Skeletal muscle satellite cell (primary cell): ENCODE results near the gene PEAK1.

Experiments
- H3K27me3 ChIP-seq: 2 replicates; pipeline ENCODE4 v1.7.0; 2013; ENCODE audit warnings: low read length; ENCODE audit not compliant: control insufficient read depth, insufficient read depth
- H3K36me3 ChIP-seq: 2 replicates; pipeline ENCODE4 v1.7.0; 2013; ENCODE audit warnings: mild to moderate bottlenecking, control low read depth, low read length; ENCODE audit not compliant: insufficient read depth
- H3K4me1 ChIP-seq: 2 replicates; pipeline ENCODE4 v1.7.0; 2013; ENCODE audit warnings: low read length; ENCODE audit not compliant: control insufficient read depth, insufficient read depth
- H3K4me2 ChIP-seq: 2 replicates; pipeline ENCODE4 v1.7.0; 2013; ENCODE audit warnings: mild to moderate bottlenecking, low read length
- H3K4me3 ChIP-seq: 2 replicates; pipeline ENCODE4 v1.7.0; 2013; ENCODE audit warnings: low read length
- H3K9ac ChIP-seq: 2 replicates; pipeline ENCODE4 v1.7.0; 2013; ENCODE audit warnings: mild to moderate bottlenecking, low read depth, low read length, moderate library complexity
- H3K9me3 ChIP-seq: replicated peaks from 2 replicates; pipeline ENCODE4 v1.7.0; 2013; ENCODE audit warnings: mild to moderate bottlenecking, control low read depth, low read length

Gene PEAK1

GRCh38 chr15:77312523-77312922 lies 107.4 kb downstream of the PEAK1 start:
- no peaks in the 10 kb centered on the region for H3K9me3 ChIP-seq
- H3K4me3 ChIP-seq: no peak overlapping the region
- no peak overlapping the region for H3K9ac ChIP-seq
- no peak overlapping the region for H3K4me2 ChIP-seq
- peaks cover 5% of the 10 kb centered on the region for H3K4me1 ChIP-seq
- H3K27me3 ChIP-seq: no peaks in the 10 kb centered on the region
- H3K36me3 ChIP-seq: no peaks in the 10 kb centered on the region

GRCh38 chr15:77311618-77312398 lies 108.1 kb downstream of the PEAK1 start:
- Histone ChIP-seq H3K27me3 (no peaks in the 10 kb centered on the region), H3K4me3 (no peak overlapping the region), H3K4me2 (no peak overlapping the region), H3K36me3 (no peaks in the 10 kb centered on the region), H3K4me1 (peaks cover 5% of the 10 kb centered on the region), H3K9me3 (no peaks in the 10 kb centered on the region), H3K9ac (no peak overlapping the region)

- Histone ChIP-seq H3K27me3 (no peaks in the 10 kb centered on the region), H3K4me3 (no peak overlapping the region), H3K9ac (no peak overlapping the region), H3K4me2 (no peak overlapping the region), H3K36me3 (no peaks in the 10 kb centered on the region), H3K4me1 (peaks cover 5% of the 10 kb centered on the region), H3K9me3 (no peaks in the 10 kb centered on the region)
These were observed 108.9 kb downstream of the PEAK1 start for GRCh38 chr15:77311020-77311419.

- Histone ChIP-seq H3K9ac (no peak overlapping the region), H3K36me3 (no peaks in the 10 kb centered on the region), H3K4me2 (no peak overlapping the region), H3K27me3 (no peaks in the 10 kb centered on the region), H3K9me3 (no peaks in the 10 kb centered on the region), H3K4me3 (no peak overlapping the region), H3K4me1 (peaks cover 5% of the 10 kb centered on the region)
These were observed 110.5 kb downstream of the PEAK1 start for GRCh38 chr15:77309392-77309791.

GRCh38 chr15:77305953-77306352 lies 114.0 kb downstream of the PEAK1 start:
- Histone ChIP-seq H3K27me3 (no peaks in the 10 kb centered on the region), H3K4me2 (no peak overlapping the region), H3K36me3 (no peaks in the 10 kb centered on the region), H3K4me1 (no peaks in the 10 kb centered on the region), H3K9me3 (no peaks in the 10 kb centered on the region), H3K9ac (no peak overlapping the region), H3K4me3 (no peak overlapping the region)

- Histone ChIP-seq H3K4me2 (no peak overlapping the region), H3K36me3 (no peaks in the 10 kb centered on the region), H3K27me3 (no peaks in the 10 kb centered on the region), H3K4me3 (no peak overlapping the region), H3K9ac (no peak overlapping the region), H3K4me1 (no peaks in the 10 kb centered on the region), H3K9me3 (no peaks in the 10 kb centered on the region)
These were observed 123.0 kb downstream of the PEAK1 start for GRCh38 chr15:77296773-77297337.

GRCh38 chr15:77295446-77295845 lies 124.5 kb downstream of the PEAK1 start:
- Histone ChIP-seq H3K4me3 (no peak overlapping the region), H3K4me2 (no peak overlapping the region), H3K9me3 (no peaks in the 10 kb centered on the region), H3K36me3 (no peaks in the 10 kb centered on the region), H3K4me1 (no peaks in the 10 kb centered on the region), H3K27me3 (no peaks in the 10 kb centered on the region), H3K9ac (no peak overlapping the region)

GRCh38 chr15:77292969-77293558 lies 126.8 kb downstream of the PEAK1 start:
- Histone ChIP-seq H3K9ac (no peak overlapping the region), H3K4me3 (no peak overlapping the region), H3K9me3 (no peaks in the 10 kb centered on the region), H3K27me3 (no peaks in the 10 kb centered on the region), H3K4me2 (no peak overlapping the region), H3K36me3 (no peaks in the 10 kb centered on the region), H3K4me1 (no peaks in the 10 kb centered on the region)

- Histone ChIP-seq H3K27me3 (no peaks in the 10 kb centered on the region), H3K4me3 (no peak overlapping the region), H3K36me3 (no peaks in the 10 kb centered on the region)
These were observed 128.8 kb downstream of the PEAK1 start for GRCh38 chr15:77291107-77291506.

GRCh38 chr15:77287385-77287784 lies 132.5 kb downstream of the PEAK1 start:
- no peak overlapping the region for H3K9ac ChIP-seq
- H3K4me2 ChIP-seq: no peak overlapping the region
- peaks cover 9% of the 10 kb centered on the region for H3K36me3 ChIP-seq

More at GRCh38 chr15:77291107-77291506, 128.8 kb downstream of the PEAK1 start:
- no peak overlapping the region for H3K4me2 ChIP-seq
- H3K4me1 ChIP-seq: no peaks in the 10 kb centered on the region
- no peak overlapping the region for H3K9ac ChIP-seq
- H3K9me3 ChIP-seq: no peaks in the 10 kb centered on the region

GRCh38 chr15:77285057-77285997 lies 134.6 kb downstream of the PEAK1 start:
- Histone ChIP-seq H3K36me3 (peaks cover 9% of the 10 kb centered on the region), H3K27me3 (no peaks in the 10 kb centered on the region), H3K4me1 (peaks cover 13% of the 10 kb centered on the region), H3K4me3 (no peak overlapping the region), H3K9ac (no peak overlapping the region), H3K9me3 (no peaks in the 10 kb centered on the region), H3K4me2 (no peak overlapping the region)

More at GRCh38 chr15:77287385-77287784, 132.5 kb downstream of the PEAK1 start:
- Histone ChIP-seq H3K4me1 (peaks cover 7% of the 10 kb centered on the region), H3K4me3 (no peak overlapping the region), H3K9me3 (no peaks in the 10 kb centered on the region), H3K27me3 (no peaks in the 10 kb centered on the region)
